ENCODE data around the gene CAPN10.
"Not testable (repeated sequence)": the region's sequence is repeated elsewhere in the genome, so short reads cannot be mapped to it uniquely, and the experiment has no call there.

CAPN10 gene

GRCh38 chr2:240563231-240563630 is 23.3 kb upstream of the CAPN10 start:
- not testable (repeated sequence) for DNase-seq (ENCODE audit: low read depth in 2 of 2)

DNA sequence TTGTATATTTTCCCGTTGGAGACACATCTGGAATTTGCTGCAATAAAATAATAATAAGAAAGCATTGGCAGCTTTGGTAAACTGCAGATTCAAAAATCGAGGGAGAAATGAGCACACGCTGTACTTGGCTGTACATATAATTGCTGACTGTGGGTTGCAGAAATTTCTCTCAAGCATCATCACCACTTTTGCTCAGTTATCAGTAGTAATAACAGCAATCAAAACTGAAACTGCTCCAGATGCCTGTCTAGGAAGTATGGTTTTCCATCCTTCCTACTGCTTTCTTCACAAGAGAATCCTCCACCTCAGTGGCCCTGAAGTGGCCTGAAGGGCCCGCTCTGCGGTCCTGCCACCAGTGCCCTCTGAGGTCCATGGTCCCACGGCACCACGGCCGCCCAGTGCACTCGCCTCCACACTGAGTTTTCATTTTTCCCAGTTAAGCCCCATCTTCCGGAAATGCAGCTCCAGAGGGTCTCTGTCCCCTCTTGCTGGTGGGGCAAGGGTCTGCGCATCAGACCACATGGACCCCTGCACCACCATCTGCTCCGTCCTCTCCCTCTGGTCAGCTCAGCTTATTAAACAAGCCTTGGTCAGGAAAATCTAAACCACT is 22.5 kb upstream of the CAPN10 start:
- DNase-seq (ENCODE audit: low read depth in 2 of 2), result no peak

DNA sequence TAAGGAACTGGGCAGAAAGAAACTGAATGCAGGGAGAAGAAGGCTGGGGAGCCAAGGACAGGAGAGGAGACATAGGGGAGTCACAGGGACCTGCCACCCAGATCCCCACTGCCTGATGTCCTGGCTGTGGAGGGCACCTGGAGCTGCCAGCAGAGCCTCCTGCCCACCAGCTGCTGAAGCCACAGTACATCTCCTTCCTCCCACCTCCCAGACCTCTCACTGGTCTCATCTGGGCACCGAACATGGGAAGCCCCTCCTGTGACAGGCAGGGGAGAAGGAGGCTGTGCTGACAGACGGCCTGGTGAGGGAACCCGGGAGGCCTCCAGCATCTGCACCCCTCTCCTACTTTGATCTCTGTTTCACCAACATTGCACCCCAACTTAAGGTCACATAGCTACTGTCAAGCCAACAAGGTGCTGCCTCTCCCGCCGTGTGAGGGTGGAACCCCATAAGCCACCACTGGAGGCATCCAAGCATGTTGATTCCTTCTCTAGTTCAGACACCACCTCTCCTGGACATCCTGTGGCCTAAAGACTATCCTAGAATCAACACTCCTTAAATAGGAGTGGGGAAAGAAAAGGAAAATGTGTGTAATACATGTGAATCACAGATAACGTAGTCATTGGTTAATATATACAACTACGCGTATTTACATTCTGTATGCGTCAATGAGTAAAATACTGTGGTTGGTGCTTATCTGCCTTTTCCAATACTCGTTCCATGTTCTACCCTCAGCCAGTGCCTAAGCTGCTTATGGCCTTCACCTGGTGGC is 21.8 kb upstream of the CAPN10 start:
- DNase-seq (ENCODE audit: low read depth in 2 of 2), result no peak

GRCh38 chr2:240565333-240566202 is 21.0 kb upstream of the CAPN10 start:
- DNase-seq (ENCODE audit: low read depth in 2 of 2), result peak; percentile 82 to 85

DNA sequence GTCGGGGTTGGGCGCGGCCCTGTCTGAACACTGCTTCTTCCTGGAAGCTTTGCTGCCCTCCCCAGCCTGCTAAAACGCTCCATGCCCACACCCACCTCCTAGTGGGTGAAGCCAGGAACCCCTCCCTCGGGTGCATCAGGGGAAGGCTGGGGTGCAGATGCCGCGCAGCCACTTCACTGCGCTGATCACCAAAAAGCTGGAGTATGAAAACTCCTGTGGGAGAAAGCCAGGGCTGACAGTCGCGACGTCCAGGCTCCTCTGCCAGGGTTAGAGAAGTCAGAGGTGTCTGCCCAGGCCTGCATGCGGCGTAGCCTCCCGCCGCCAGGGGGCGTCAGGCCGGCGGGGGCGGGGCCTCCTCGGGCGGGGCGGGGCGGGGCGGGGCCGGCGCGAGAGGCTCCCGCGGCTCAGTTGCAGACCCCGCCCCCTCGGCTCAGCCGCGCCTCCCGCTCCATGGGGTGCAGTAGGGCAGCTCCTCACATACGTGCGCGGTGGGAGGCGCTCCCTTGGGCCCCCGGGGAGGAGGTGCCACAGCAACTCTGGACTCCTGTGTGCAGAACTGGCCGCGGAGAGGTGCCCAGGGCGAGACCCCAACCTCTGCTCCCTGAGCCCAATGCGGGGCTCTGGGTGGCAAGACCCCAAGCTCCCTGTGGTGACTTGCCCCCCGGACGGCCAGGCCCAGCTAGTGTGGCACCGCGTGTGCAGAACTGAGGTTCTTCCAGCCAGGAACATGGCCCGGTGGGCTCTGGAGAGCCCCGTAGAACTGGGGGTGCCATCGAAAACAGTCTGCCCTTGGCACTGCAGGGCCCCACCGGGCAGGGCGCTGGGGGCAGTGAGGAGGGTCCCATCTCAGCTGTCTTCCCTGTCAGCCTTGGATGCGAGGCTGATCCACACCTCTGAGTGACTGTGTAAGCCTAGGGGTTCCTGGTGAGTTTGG is 20.1 kb upstream of the CAPN10 start:
- peak; percentile 88 to 90 for DNase-seq (ENCODE audit: low read depth in 2 of 2)

DNA sequence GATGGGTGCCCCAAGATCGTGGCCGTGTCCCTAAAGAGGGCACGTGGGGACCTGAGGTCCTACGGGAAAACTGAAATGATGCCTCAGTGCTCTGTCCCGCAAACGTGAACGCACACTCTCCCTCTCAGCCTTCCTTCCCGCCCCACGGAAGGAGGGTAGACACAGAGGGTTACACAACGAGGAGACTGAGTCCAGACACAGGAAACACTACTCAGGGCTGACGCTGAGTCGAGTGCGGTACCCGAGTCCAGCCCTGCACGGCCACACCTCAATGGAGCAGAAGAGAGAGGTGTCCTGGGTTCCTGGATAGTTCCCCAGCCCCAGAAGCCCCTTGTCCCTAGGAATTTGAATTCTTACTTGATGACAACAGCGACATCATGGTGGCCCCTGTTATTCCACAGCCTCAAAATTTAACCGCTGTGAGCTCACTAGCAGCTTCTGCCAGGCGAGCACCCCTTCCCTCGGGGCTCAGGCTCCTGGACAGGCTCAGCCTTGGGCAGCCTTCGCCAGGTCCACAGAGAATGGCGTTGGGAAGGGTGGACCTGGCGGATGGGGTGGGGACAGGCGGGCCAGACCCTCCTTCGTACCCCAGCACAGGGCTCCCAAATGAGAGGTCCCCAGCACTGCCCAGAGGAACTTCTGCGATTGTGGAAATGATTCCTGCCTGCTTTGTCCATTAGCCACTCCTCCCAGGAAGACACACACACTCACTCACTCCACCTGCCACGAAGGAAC is 19.2 kb upstream of the CAPN10 start:
- DNase-seq (ENCODE audit: low read depth in 2 of 2), result no peak

GRCh38 chr2:240567872-240568677 is 18.5 kb upstream of the CAPN10 start, which contains the start of gene RNPEPL1:
Gene RNPEPL1 (plus strand): TSS chr2:240568484. CDS start chr2:240568587, 103 bp downstream.
- no peak for DNase-seq (ENCODE audit: low read depth in 2 of 2)

- DNase-seq (ENCODE audit: low read depth in 2 of 2), result peak in 1 of 2 donors; percentile 36
These were observed 17.6 kb upstream of the CAPN10 start for GRCh38 chr2:240568678-240569522.

DNA sequence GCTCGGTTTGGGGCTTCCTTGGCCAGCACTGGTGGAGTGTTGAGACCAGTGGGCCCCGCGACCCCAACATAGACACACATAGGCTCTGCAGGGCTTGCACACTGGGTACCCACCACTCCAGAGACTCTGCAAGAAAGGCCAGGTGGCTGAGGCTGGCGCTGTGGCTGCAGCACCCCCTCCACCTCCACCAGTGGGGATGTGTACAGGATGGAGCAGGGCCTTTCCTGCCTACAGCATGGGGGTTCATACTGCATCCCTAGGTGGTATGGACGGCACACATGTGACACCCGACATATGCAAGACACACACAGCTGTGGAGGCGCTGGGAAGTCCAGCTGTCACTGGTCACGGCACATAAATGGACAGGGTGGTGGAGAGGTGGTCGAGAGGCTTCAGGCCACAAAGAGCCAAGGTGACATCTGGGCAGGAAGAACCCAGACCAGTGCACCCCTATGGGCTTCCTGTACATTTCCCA is 17.0 kb upstream of the CAPN10 start:
- DNase-seq (ENCODE audit: low read depth in 2 of 2), result no peak

DNA sequence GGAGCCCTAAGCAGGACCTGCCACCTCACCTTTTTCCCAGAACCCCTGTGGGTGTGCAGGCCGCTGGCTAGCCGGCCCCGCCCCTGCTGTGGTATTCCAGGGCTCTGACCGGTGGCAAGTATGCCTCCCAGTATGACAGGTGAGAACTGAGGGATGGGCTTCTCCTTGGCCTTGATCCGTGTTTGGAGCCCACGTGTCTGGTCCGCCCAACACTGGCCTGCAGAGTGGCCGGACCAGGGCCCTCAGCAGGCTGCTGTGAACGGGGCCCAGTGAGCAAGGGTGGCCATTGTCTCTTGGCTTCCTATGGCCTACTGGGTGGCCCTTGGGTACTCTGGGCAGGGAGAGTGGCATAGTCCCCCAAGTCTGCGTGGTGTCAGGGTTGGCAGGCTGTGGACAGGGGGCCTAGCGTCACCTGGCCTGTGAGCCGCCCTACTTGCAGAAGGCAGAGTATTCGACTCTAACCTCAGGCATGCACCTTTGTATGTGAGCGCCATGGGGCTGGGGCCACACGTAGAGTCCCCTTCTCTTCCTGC is 16.5 kb upstream of the CAPN10 start:
- no peak for DNase-seq (ENCODE audit: low read depth in 2 of 2)

DNA sequence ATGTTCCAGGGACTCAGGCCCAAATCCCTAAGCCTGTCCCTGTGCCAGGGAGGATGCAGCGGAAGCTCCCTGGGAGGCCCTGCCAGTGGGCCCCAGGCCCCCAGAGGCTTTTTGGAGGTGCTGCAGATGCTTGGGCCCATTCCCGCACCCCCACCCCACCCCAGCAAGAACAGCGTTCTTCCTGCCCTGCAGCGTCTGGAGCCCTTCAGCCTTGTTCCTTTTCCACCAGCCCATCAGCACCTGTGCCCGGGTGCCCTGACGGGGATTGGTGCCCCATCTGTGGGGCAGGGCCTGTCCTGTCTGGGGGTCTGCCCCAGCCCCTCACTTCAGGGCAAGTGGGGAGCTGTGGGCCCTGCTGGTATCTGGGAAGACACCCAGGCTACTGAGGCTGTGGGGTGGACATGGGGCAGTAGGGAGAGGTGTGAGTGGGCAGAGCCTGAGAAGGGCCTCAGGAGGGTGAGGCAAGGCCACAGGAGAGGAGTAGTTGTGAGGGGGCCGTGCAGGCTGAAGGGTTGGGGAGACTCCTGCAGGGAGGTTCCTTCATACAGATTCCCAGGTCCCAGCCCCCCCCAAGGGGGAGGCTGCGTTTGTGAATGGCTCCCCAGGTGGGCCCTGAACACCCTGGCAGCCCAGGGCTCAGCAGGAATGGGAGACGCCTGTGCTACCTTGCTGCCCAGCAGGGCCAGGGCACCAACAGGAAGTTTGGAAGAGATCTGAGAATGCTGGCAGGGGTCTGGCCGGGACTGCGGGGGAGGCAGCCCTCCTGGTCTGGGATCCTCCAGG is 15.8 kb upstream of the CAPN10 start:
- DNase-seq (ENCODE audit: low read depth in 2 of 2), result no peak

GRCh38 chr2:240571314-240571973 is 15.1 kb upstream of the CAPN10 start:
- DNase-seq (ENCODE audit: low read depth in 2 of 2), result no peak

GRCh38 chr2:240572141-240573031 is 14.1 kb upstream of the CAPN10 start:
- DNase-seq (ENCODE audit: low read depth in 2 of 2), result no peak

- no peak for DNase-seq (ENCODE audit: low read depth in 2 of 2)
These were observed 13.4 kb upstream of the CAPN10 start for GRCh38 chr2:240573071-240573515.

DNA sequence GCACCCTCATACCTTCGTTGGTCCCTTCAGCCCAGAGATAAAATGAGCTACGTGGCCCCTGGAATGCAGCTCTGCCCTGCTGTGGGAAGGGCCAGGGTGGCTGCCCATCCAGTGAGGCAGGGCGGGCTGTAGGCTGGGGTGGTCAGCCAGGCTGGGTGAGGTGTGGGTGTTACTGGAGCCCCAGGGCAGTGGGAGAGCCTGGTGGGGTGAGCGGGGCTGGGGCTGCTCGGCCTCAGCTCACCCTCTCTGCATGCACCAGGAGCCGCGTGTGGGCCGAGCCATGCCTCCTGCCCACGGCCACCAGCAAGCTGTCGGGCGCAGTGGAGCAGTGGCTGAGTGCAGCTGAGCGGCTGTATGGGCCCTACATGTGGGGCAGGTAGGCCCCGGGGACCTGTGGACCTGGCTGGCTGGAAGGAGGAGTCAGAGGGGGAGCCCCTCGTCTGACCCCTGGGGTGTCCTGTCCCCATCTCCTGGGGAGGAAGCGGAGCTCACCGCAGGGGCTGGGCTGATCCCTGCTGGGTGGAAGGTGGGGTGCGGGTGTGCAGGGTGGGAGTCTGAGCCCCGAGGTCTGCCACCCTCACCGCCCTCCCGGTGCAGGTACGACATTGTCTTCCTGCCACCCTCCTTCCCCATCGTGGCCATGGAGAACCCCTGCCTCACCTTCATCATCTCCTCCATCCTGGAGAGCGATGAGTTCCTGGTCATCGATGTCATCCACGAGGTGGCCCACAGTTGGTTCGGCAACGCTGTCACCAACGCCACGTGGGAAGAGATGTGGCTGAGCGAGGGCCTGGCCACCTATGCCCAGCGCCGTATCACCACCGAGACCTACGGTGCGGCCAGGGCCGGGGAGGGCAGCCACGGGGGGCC is 12.8 kb upstream of the CAPN10 start:
- DNase-seq (ENCODE audit: low read depth in 2 of 2), result no peak

All from stimulated activated CD8-positive, alpha-beta memory T cell treated with anti-CD3 and anti-CD28 coated beads, Interleukin-15, amount 100 ng/mL, for 4 hours (primary cell).